Measurements from ENCODE around the gene ZFP14.

The ZFP14 gene

GRCh38 chr19:36417752-36418286 is 38.8 kb upstream of the ZFP14 start:
- Histone ChIP-seq H3K27ac (peak overlapping the region; percentile 86), H3K27me3 (replicated peaks) (no peaks in the 10 kb centered on the region), H3K4me3 (ENCODE audit: low read depth, low read length) (peak overlapping the region; percentile 77), H3K36me3 (replicated peaks) (no peaks in the 10 kb centered on the region)
- no peak for DNase-seq
- in situ Hi-C loops (cut with HindIII; ENCODE audit: low pct_ligation_motif_present, low sequenced_read_pairs) = no loop called here
- TF ChIP-seq, protein P1, sequence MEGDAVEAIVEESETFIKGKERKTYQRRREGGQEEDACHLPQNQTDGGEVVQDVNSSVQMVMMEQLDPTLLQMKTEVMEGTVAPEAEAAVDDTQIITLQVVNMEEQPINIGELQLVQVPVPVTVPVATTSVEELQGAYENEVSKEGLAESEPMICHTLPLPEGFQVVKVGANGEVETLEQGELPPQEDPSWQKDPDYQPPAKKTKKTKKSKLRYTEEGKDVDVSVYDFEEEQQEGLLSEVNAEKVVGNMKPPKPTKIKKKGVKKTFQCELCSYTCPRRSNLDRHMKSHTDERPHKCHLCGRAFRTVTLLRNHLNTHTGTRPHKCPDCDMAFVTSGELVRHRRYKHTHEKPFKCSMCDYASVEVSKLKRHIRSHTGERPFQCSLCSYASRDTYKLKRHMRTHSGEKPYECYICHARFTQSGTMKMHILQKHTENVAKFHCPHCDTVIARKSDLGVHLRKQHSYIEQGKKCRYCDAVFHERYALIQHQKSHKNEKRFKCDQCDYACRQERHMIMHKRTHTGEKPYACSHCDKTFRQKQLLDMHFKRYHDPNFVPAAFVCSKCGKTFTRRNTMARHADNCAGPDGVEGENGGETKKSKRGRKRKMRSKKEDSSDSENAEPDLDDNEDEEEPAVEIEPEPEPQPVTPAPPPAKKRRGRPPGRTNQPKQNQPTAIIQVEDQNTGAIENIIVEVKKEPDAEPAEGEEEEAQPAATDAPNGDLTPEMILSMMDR (IDR thresholded peaks at IDR 0.05; ENCODE audit: low read depth, low read length, missing control alignments) = no peak

- peaks cover 24% of the 10 kb centered on the region for H3K36me3 ChIP-seq (replicated peaks)
- in situ Hi-C loops (cut with HindIII; ENCODE audit: low pct_ligation_motif_present, low sequenced_read_pairs) = no loop called here
These were observed 30.8 kb upstream of the ZFP14 start for GRCh38 chr19:36409841-36410240.

GRCh38 chr19:36408101-36408500 is 29.1 kb upstream of the ZFP14 start:
- Histone ChIP-seq H3K27ac (no peak overlapping the region), H3K36me3 (replicated peaks) (peaks cover 35% of the 10 kb centered on the region), H3K4me3 (ENCODE audit: low read depth, low read length) (no peak overlapping the region), H3K27me3 (replicated peaks) (no peaks in the 10 kb centered on the region)
- DNase-seq = no peak
- in situ Hi-C loops (cut with HindIII; ENCODE audit: low pct_ligation_motif_present, low sequenced_read_pairs) = no loop called here
- TF ChIP-seq, protein P1 (IDR thresholded peaks at IDR 0.05; ENCODE audit: low read depth, low read length, missing control alignments) = no peak

More at GRCh38 chr19:36409841-36410240, 30.8 kb upstream of the ZFP14 start:
- TF ChIP-seq, protein P1 (IDR thresholded peaks at IDR 0.05; ENCODE audit: low read depth, low read length, missing control alignments) = no peak
- H3K27me3 ChIP-seq (replicated peaks) = no peaks in the 10 kb centered on the region
- no peak overlapping the region for H3K27ac ChIP-seq
- DNase-seq = peak; percentile 37
- H3K4me3 ChIP-seq (ENCODE audit: low read depth, low read length) = no peak overlapping the region

GRCh38 chr19:36404498-36404897 is 25.5 kb upstream of the ZFP14 start:
- in situ Hi-C loops (cut with HindIII; ENCODE audit: low pct_ligation_motif_present, low sequenced_read_pairs) = no loop called here
- no peaks in the 10 kb centered on the region for H3K27me3 ChIP-seq (replicated peaks)
- DNase-seq = no peak
- H3K36me3 ChIP-seq (replicated peaks) = peaks cover 43% of the 10 kb centered on the region
- H3K4me3 ChIP-seq (ENCODE audit: low read depth, low read length) = no peak overlapping the region
- TF ChIP-seq, protein P1 (IDR thresholded peaks at IDR 0.05; ENCODE audit: low read depth, low read length, missing control alignments) = no peak
- no peak overlapping the region for H3K27ac ChIP-seq

DNA sequence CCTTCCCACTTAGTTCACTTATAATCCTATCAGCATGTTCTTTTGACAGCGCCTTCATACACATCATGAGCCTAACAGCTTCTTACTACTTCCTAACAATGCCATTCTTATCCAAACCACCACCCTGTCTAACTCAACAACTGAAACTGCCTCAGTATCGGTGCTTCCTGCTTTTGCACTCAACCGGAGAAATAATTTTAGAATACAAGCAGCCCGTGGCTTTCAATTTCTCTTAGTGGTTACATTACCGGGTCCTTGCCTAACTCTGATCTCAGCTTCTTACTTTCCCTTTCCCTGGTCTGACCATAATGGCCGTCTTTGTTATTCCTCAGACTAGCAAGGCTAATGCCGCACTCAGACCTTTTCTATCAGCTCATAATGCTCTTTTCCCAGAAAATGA is 22.5 kb upstream of the ZFP14 start:
- Histone ChIP-seq H3K36me3 (replicated peaks) (peaks cover 27% of the 10 kb centered on the region), H3K4me3 (ENCODE audit: low read depth, low read length) (no peak overlapping the region), H3K27me3 (replicated peaks) (no peaks in the 10 kb centered on the region), H3K27ac (no peak overlapping the region)
- no peak for DNase-seq
- TF ChIP-seq, protein P1 (IDR thresholded peaks at IDR 0.05; ENCODE audit: low read depth, low read length, missing control alignments) = no peak
- in situ Hi-C loops (cut with HindIII; ENCODE audit: low pct_ligation_motif_present, low sequenced_read_pairs) = no loop called here

DNA sequence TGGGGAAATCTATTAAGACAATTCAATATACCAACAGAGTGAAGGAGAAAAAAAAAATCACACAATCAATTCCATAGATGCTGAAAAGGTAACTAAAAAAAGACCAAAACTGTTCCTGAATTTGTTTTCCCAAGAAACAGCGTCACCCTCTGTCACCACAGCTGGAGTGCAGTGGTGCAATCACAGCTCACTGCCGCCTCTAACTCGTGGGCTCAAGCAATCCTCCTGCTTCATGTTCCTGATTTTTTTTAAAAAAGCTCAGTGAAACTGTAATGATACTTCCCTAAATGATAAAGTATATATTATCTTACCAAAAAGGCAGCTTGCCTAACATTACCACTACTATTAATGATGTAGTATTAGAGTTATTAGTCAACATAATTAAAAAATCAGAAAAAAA is 19.6 kb upstream of the ZFP14 start:
- Histone ChIP-seq H3K4me3 (ENCODE audit: low read depth, low read length) (no peak overlapping the region), H3K36me3 (replicated peaks) (peaks cover 24% of the 10 kb centered on the region), H3K27ac (no peak overlapping the region), H3K27me3 (replicated peaks) (no peaks in the 10 kb centered on the region)
- in situ Hi-C loops (cut with HindIII; ENCODE audit: low pct_ligation_motif_present, low sequenced_read_pairs) = no loop called here
- TF ChIP-seq, protein P1 (IDR thresholded peaks at IDR 0.05; ENCODE audit: low read depth, low read length, missing control alignments) = no peak
- no peak for DNase-seq

Measured in brain microvascular endothelial cell (primary cell).